ENCODE results near the gene WEE1.

GRCh38 chr11:9625728-9626127 is 52.3 kb downstream of the WEE1 start:
- TF ChIP-seq CTCF (conservative IDR thresholded peaks at IDR 0.05; ENCODE audit: low read depth, low read length) = no peak
- no peak for TF ChIP-seq EZH2 (IDR thresholded peaks at IDR 0.05; ENCODE audit: borderline replicate concordance, low read depth, low read length, poor library complexity, severe bottlenecking)
